Activated CD8-positive, alpha-beta memory T cell treated with anti-CD3 and anti-CD28 coated beads for 24 hours (primary cell): ENCODE results near the gene UEVLD.
"Not testable (repeated sequence)": the region's sequence is repeated elsewhere in the genome, so short reads cannot be mapped to it uniquely, and the experiment has no call there.

Source experiments
- DNase-seq: peaks from one replicate; pipeline ENCODE4 v3.0.0-alpha.2; 2020

Gene UEVLD

GRCh38 chr11:18588297-18589252 is at the start of gene UEVLD:
Gene UEVLD (minus strand): TSS chr11:18588734. CDS start chr11:18588654, 80 bp downstream.
- DNase-seq: peak; percentile 88

- peak; percentile 97 for DNase-seq
Measured at GRCh38 chr11:18634140-18635032, 45.9 kb upstream of the UEVLD start, which contains the start of gene SPTY2D1. Gene SPTY2D1 (minus strand): TSS chr11:18634342. CDS start chr11:18634257, 85 bp downstream.

DNA sequence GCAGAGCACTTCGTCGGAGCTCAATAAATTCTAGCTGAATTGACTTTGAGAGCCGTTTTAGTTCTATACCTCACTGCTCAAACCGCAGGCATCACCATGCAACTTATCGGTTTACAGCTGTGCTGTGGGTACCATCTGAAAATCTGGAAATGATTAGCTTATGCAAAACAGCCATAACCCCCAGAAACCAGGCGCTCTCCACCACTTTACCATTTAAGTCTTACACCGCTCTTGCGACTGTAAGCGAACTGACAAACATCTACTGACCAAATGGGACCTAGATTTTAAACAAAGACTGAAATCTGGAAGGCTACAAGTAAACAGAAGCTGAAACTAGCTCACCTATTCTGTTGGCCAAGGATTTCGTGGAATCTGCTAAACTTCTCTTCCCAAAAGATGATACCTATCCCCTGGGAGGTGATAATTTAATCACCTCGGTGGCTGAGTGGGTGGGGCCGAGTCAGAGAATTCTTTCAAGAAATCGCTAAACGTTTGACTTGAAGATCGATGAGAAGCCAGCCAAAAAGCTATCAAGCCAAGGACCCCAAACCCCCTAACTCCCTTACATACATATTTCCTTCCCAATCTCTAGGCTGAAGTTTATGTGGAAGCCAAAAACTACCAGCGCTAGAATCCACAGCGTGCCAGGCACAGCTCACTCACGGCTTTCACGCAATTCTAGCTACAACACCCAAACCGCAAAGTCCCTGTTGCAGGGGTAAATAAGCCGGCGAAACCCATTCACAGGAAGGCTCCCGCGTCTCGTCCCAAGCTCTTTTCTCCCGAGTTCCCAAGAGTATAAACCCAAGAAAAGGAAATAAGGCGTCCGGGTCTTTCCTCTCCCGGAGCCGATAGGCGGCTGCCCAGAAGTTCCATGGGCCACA is 45.0 kb upstream of the UEVLD start:
- DNase-seq: no peak

- DNase-seq: no peak
Measured at GRCh38 chr11:18632841-18633240, 44.3 kb upstream of the UEVLD start.

DNA sequence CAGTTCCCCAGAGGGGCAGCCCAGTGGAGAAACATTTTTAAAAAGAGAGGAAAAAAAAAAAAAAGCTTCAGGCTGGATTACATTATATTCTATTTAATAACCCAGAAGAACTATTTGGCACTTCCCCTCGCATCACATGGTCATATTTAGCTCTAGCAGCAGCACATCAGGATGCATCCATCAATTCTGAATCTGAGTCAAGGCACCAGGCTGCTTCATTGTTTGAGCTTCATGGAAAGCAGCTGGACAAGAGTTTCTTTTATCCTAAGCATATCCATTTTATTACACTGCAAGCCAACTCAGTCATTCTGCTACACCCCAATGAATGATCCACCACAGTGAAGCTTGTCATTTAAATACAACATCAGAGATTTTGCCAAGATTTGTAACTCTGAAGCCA is 35.6 kb upstream of the UEVLD start:
- DNase-seq: no peak

GRCh38 chr11:18623707-18624106 is 35.2 kb upstream of the UEVLD start:
- no peak for DNase-seq

DNA sequence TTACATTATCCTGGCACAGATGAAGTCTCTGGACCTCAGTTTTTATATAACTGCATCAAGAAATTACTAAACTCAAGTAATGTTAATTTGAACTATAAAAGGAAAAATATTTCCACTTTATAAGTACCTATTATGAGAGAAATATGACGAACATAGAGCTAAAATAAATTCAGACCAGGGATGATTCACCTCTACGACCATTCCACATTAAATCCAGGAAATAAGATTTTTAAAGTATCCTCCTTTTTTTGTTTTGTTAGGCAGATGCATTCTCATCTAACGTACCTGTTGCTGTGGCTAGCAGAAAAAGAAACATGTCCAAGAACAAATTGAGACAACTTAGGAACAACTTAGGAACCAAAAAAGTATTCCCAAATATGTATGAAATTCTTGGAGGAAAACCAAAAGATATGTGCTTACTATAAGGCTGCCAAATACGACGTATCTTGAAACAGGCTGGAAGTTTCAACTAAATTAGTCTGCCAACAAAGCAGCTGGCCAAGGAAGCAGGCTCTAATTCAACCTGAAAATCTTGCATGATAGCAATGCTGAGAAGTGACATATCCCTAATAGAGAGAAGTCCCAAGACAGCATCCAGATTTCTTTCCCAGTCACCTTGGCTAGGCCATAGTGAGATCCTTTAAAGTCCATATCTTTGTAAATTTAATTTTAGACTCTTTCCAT is 29.9 kb upstream of the UEVLD start:
- no peak for DNase-seq

- no peak for DNase-seq
Measured at GRCh38 chr11:18617688-18618341, 29.3 kb upstream of the UEVLD start.

- DNase-seq: no peak
Measured at GRCh38 chr11:18615628-18616392, 27.3 kb upstream of the UEVLD start.

DNA sequence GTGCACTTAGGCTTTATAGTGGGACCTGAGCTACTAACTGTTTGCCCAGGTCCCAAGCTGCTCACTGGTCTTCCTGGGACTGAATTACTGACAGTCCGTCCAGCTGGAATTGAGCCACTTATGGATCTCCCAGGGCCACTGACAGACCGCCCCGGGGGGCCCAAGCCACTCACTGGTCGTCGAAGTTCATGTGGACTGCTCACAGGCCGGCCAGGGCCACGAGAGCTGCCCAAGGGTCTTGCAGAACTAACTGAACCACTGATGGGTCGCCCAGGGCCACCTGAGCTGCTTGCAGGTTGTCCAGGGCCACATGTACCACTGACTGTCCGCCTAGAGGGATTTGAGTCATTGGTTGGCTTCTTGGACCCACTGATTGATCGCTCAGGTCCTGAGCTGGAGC is 26.1 kb upstream of the UEVLD start:
- no peak for DNase-seq

- no peak for DNase-seq
Measured at GRCh38 chr11:18612394-18612793, 23.9 kb upstream of the UEVLD start.

- no peak for DNase-seq
Measured at GRCh38 chr11:18611196-18611595, 22.7 kb upstream of the UEVLD start.

GRCh38 chr11:18608376-18608775 is 19.8 kb upstream of the UEVLD start:
- no peak for DNase-seq

DNA sequence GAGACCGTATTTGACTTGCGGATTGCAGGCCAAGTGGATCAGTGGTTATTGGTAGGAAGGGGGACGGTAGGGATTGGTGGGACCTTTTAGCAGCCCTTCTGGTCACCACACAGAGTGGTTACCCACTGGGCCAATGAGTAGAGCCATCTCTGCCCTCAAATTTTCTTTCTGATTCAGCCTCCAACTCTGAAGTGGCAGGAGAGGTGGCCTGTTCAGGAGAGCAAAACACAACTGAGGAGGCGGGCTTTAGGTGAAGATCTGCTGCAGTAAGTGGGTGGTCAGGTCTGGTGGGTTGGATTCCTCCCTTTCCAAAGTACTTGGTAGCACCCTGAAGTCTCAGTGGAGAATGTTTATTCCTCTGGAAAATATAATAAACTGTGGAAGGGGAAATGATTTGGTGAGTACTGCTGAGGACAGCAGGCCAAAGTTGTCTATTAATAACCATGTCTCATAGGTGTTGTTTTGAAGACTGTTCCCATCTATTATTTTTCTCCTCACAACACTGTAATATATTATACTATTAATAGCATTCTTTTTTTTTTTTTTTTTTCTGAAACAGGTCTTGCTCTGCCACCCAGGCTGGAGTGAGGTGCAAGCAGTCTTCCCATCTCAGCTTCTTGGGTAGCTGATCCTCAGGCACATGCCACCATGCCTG is 12.5 kb upstream of the UEVLD start:
- DNase-seq: no peak

DNA sequence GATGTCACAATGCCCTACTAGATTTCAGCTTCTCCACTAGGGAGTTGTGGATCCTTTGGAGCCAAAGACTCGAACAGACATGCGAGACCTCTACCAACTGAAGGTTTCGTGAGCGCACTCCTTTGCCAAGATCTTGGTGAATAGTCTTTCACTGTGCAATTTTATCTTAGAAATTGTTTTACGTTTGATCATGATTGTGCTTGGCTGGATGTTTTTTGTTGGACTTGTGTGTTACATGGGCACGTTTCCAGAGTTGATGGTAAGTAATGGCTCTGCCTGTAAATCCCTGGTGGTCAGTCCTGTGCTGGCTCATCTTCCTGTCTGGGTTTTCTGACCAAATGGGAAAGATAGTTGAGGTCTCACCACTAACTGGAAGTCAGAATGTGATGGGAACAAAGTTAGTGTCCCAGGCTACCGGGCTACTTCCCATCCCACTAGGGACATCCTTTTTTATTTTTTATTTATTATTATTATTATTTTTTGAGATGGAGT is 11.3 kb upstream of the UEVLD start, which contains the start of gene MISFA:
MISFA (plus strand) TSS at position 51 of the 492 bp plus-strand sequence; CDS start at position 191, 140 bp downstream.
- no peak for DNase-seq

DNA sequence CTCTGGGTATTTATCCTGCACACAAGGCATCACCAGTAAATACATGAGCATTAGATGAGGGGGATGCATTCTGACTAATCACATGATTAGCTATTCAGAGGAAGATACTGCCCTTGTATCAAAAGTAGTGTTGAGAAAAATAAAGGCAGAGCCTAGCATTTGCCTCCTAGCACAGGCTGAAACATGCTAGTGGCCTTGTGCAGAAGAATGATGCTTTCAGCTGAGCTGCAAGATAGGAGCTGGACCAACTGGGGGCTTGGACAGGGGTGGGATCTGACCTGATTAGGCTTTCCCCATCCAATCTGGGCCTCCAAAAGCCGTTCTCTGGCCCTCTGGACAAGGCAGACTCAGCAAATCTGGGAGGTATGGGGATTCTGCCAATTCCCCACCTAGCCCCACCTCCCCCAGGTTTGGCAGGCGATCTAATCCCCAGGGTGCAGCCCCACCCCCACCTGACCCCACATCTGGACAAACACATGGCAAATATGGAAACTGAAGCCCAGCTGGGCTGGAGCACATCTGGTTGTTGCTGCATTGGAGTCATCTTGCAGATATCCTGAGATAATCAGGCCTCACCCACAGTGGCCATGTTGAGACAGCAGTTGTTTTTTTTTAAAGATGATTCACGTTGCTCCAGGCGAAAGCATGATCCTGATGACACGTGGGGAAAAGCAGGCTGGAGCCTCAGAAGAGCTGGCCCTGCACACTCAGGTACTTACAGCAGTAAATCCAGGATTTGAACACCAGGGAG is 6.6 kb upstream of the UEVLD start:
- DNase-seq: no peak

DNA sequence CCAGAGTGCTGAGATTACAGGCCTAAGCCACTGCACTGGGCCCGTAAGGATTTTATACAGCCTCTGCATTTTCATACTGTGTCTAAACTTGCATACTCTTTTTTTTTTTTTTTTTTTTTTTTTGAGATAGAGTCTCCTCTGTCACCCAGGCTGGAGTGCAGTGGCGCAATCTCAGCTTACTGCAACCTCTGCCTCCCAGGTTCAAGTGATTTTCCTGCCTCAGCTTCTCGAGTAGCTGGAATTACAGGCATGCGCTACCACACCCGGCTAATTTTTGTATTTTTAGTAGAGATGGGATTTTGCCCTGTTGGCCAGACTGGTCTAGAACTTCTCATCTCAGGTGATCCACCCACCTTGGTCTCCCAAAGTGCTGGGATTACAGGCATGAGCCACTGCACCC is 5.6 kb upstream of the UEVLD start:
- not testable (repeated sequence) for DNase-seq

GRCh38 chr11:18590571-18590970 is 2.0 kb upstream of the UEVLD start:
- DNase-seq: no peak

DNA sequence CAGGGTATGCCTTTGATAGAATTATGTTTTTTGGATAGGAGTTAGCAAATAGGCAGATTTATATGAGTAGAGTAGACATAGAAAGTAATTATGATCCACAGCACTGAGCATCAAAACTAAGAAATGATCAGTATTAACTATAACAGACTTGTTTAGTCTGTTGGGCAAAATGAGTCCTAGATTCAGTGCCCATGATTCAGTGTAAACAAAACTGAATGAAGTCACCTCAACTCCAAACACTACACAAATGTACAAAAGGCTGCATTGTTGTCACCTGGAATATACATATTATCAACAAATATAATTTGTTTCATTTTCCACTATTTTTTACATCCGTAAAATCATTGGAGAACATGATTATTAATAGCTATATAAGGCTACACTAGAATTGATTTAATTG is 6.7 kb downstream of the UEVLD start:
- DNase-seq: no peak
